ES-I3 (cell line): ENCODE data around the gene LBR.
A peak's percentile ranks its signal among the peaks of the same experiment; 100 is the strongest.

Source experiments
- H3K36me3 ChIP-seq: 2 replicates; pipeline ENCODE4 v1.6.1; 2013; ENCODE audit warnings: mild to moderate bottlenecking, low read length, control low read depth, moderate library complexity; ENCODE audit not compliant: insufficient read depth
- H3K4me1 ChIP-seq: 2 replicates; pipeline ENCODE4 v1.6.1; 2013; ENCODE audit warnings: mild to moderate bottlenecking, control low read depth, low read length; ENCODE audit not compliant: insufficient read depth
- H3K9ac ChIP-seq: 2 replicates; pipeline ENCODE4 v1.6.1; 2013; ENCODE audit warnings: low read depth, mild to moderate bottlenecking, low read length, moderate library complexity
- H3K9me3 ChIP-seq: 2 replicates; pipeline ENCODE4 v1.6.1; 2013; ENCODE audit warnings: mild to moderate bottlenecking, low read length, moderate library complexity; ENCODE audit not compliant: control insufficient read depth, insufficient read depth

Gene LBR

GRCh38 chr1:225468270-225469020, 40.6 kb upstream of the LBR start:
- H3K4me1 ChIP-seq, result peaks cover 21% of the 10 kb centered on the region
- H3K9me3 ChIP-seq, result no peaks in the 10 kb centered on the region
- H3K36me3 ChIP-seq, result no peaks in the 10 kb centered on the region
- H3K9ac ChIP-seq, result no peak overlapping the region

GRCh38 chr1:225467193-225468020, 39.6 kb upstream of the LBR start:
- Histone ChIP-seq H3K9me3 (no peaks in the 10 kb centered on the region), H3K4me1 (peaks cover 29% of the 10 kb centered on the region), H3K9ac (no peak overlapping the region), H3K36me3 (no peaks in the 10 kb centered on the region)

- Histone ChIP-seq H3K4me1 (peaks cover 29% of the 10 kb centered on the region), H3K36me3 (no peaks in the 10 kb centered on the region), H3K9me3 (no peaks in the 10 kb centered on the region), H3K9ac (no peak overlapping the region)
Observed at GRCh38 chr1:225466848-225467192, 39.0 kb upstream of the LBR start.

GRCh38 chr1:225465793-225466517, 38.1 kb upstream of the LBR start:
- H3K9ac ChIP-seq, result no peak overlapping the region
- no peaks in the 10 kb centered on the region for H3K36me3 ChIP-seq
- H3K9me3 ChIP-seq, result no peaks in the 10 kb centered on the region
- peaks cover 32% of the 10 kb centered on the region for H3K4me1 ChIP-seq

GRCh38 chr1:225464851-225465792, 37.3 kb upstream of the LBR start:
- H3K4me1 ChIP-seq, result peaks cover 37% of the 10 kb centered on the region

GRCh38 chr1:225462714-225463574, 35.1 kb upstream of the LBR start:
- Histone ChIP-seq H3K9ac (no peak overlapping the region), H3K36me3 (no peaks in the 10 kb centered on the region), H3K9me3 (no peaks in the 10 kb centered on the region), H3K4me1 (peaks cover 37% of the 10 kb centered on the region)

More at GRCh38 chr1:225464851-225465792, 37.3 kb upstream of the LBR start:
- H3K9ac ChIP-seq, result peak overlapping the region; percentile 2
- H3K36me3 ChIP-seq, result no peaks in the 10 kb centered on the region
- no peaks in the 10 kb centered on the region for H3K9me3 ChIP-seq

GRCh38 chr1:225462429-225462713, 34.5 kb upstream of the LBR start:
- H3K9ac ChIP-seq, result no peak overlapping the region
- peaks cover 37% of the 10 kb centered on the region for H3K4me1 ChIP-seq
- H3K9me3 ChIP-seq, result no peaks in the 10 kb centered on the region
- no peaks in the 10 kb centered on the region for H3K36me3 ChIP-seq

- peaks cover 37% of the 10 kb centered on the region for H3K4me1 ChIP-seq
- no peaks in the 10 kb centered on the region for H3K9me3 ChIP-seq
- no peaks in the 10 kb centered on the region for H3K36me3 ChIP-seq
- H3K9ac ChIP-seq, result no peak overlapping the region
Observed at GRCh38 chr1:225461533-225462428, 33.9 kb upstream of the LBR start.

GRCh38 chr1:225460737-225461532, 33.1 kb upstream of the LBR start:
- H3K36me3 ChIP-seq, result no peaks in the 10 kb centered on the region
- no peaks in the 10 kb centered on the region for H3K9me3 ChIP-seq
- H3K4me1 ChIP-seq, result peaks cover 37% of the 10 kb centered on the region
- H3K9ac ChIP-seq, result no peak overlapping the region

- peaks cover 30% of the 10 kb centered on the region for H3K4me1 ChIP-seq
- no peaks in the 10 kb centered on the region for H3K9me3 ChIP-seq
- no peaks in the 10 kb centered on the region for H3K36me3 ChIP-seq
- H3K9ac ChIP-seq, result no peak overlapping the region
Observed at GRCh38 chr1:225460021-225460736, 32.3 kb upstream of the LBR start.

GRCh38 chr1:225458222-225458631, 30.4 kb upstream of the LBR start:
- no peak overlapping the region for H3K9ac ChIP-seq
- H3K36me3 ChIP-seq, result no peaks in the 10 kb centered on the region
- H3K4me1 ChIP-seq, result peaks cover 22% of the 10 kb centered on the region; the same call in 1 of the 2 replicates
- H3K9me3 ChIP-seq, result no peaks in the 10 kb centered on the region
